Measurements from ENCODE around the gene STX4.

Gene STX4

DNA sequence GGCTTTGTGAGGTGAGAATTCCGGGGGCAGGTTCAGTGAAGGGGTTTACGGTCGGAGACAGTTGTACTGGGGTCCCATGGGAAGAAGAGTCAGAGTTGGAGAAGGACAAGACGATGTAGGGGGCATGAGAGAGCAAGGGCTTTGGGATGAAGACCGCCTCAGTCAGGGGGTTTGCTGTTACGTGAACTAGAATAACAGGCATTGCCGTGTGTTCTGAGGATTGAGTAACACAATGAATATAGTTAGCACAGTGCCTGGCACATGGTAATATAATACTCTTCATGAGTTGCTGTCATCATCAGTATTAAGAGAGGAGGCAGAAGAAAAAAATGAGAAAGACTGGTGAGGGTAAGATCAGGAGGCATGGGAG, 41.4 kb downstream of the STX4 start:
- peaks cover 33% of the 10 kb centered on the region; the same call in 1 of the 2 replicates for H3K36me3 ChIP-seq (ENCODE audit: insufficient read depth, low read length)
- TF ChIP-seq FOXP2 (optimal IDR thresholded peaks at IDR 0.05; ENCODE audit: control extremely low read depth, extremely low read length, insufficient read depth) (no peak), POLR2AphosphoS5 (IDR thresholded peaks at IDR 0.05; ENCODE audit: borderline replicate concordance, low read depth, low read length) (no peak), EZH2 (IDR thresholded peaks at IDR 0.05) (no peak)

DNA sequence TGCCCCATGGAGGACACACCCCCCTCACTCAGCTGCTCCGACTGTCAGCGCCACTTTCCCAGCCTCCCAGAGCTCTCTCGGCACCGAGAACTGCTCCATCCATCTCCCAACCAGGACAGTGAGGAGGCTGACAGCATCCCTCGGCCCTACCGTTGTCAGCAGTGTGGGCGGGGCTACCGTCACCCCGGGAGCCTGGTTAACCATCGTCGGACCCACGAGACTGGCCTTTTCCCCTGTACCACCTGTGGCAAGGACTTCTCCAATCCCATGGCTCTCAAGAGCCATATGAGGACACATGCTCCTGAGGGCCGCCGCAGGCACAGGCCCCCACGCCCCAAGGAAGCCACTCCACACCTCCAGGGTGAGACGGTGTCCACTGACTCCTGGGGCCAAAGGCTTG, 43.0 kb downstream of the STX4 start:
- TF ChIP-seq EZH2 (IDR thresholded peaks at IDR 0.05) (no peak), POLR2AphosphoS5 (IDR thresholded peaks at IDR 0.05; ENCODE audit: borderline replicate concordance, low read depth, low read length) (no peak), FOXP2 (optimal IDR thresholded peaks at IDR 0.05; ENCODE audit: control extremely low read depth, extremely low read length, insufficient read depth) (no peak)
- no peak for DNase-seq (ENCODE audit: low read depth, low spot score)
- H3K4me3 ChIP-seq: no peak overlapping the region
- H3K27ac ChIP-seq: no peak overlapping the region
- H3K9ac ChIP-seq (ENCODE audit: insufficient read length): no peak overlapping the region
- no peaks in the 10 kb centered on the region for H3K9me3 ChIP-seq (ENCODE audit: low read depth, low read length)
- H3K36me3 ChIP-seq (ENCODE audit: insufficient read depth, low read length): peaks cover 46% of the 10 kb centered on the region; the same call in 1 of the 2 replicates

More for the DNA sequence above, 41.4 kb downstream of the STX4 start:
- no peaks in the 10 kb centered on the region for H3K9me3 ChIP-seq (ENCODE audit: low read depth, low read length)
- H3K4me3 ChIP-seq: peak overlapping the region; percentile 96
- no peak for DNase-seq (ENCODE audit: low read depth, low spot score)
- H3K9ac ChIP-seq (ENCODE audit: insufficient read length): peak overlapping the region; percentile 89
- peak overlapping the region; percentile 86 for H3K27ac ChIP-seq

DNA sequence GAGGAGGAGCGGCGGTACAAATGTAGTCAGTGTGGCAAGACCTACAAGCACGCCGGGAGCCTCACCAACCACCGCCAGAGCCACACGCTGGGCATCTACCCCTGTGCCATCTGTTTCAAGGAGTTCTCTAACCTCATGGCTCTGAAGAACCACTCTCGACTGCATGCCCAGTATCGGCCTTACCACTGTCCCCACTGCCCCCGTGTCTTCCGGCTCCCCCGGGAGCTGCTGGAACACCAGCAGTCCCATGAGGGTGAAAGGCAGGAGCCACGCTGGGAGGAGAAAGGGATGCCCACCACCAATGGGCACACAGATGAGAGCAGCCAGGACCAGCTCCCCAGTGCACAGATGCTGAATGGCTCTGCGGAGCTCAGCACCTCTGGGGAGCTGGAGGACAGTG, 43.7 kb downstream of the STX4 start:
- no peak for TF ChIP-seq EZH2 (IDR thresholded peaks at IDR 0.05)
- TF ChIP-seq FOXP2 (optimal IDR thresholded peaks at IDR 0.05; ENCODE audit: control extremely low read depth, extremely low read length, insufficient read depth): no peak
- no peak for TF ChIP-seq POLR2AphosphoS5 (IDR thresholded peaks at IDR 0.05; ENCODE audit: borderline replicate concordance, low read depth, low read length)
- no peak overlapping the region for H3K4me3 ChIP-seq
- H3K9ac ChIP-seq (ENCODE audit: insufficient read length): no peak overlapping the region
- no peak overlapping the region for H3K27ac ChIP-seq
- no peaks in the 10 kb centered on the region for H3K9me3 ChIP-seq (ENCODE audit: low read depth, low read length)
- H3K36me3 ChIP-seq (ENCODE audit: insufficient read depth, low read length): peaks cover 46% of the 10 kb centered on the region; the same call in 1 of the 2 replicates
- DNase-seq (ENCODE audit: low read depth, low spot score): no peak

DNA sequence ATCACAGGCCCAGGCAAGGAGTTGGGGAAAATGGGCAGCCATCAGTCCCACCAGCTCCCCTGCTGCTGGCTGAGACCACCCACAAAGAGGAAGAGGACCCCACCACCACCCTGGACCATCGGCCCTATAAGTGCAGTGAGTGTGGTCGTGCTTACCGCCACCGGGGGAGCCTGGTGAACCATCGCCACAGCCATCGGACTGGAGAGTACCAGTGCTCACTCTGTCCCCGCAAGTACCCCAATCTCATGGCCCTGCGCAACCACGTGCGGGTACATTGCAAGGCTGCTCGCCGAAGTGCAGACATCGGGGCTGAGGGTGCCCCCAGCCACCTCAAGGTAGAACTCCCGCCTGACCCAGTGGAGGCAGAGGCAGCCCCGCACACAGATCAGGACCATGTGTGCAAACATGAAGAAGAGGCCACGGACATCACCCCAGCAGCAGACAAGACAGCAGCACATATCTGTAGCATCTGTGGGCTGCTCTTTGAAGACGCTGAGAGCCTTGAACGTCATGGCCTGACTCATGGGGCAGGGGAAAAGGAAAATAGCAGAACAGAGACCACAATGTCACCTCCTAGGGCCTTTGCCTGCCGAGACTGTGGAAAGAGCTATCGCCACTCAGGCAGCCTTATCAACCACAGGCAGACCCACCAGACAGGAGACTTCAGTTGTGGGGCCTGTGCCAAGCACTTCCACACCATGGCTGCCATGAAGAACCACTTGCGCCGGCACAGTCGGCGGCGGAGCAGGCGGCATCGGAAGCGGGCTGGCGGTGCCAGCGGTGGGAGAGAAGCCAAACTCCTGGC, 44.4 kb downstream of the STX4 start:
- Histone ChIP-seq H3K9ac (ENCODE audit: insufficient read length) (no peak overlapping the region), H3K36me3 (ENCODE audit: insufficient read depth, low read length) (peaks cover 46% of the 10 kb centered on the region; the same call in 1 of the 2 replicates), H3K27ac (no peak overlapping the region), H3K9me3 (ENCODE audit: low read depth, low read length) (no peaks in the 10 kb centered on the region), H3K4me3 (no peak overlapping the region)
- no peak for DNase-seq (ENCODE audit: low read depth, low spot score)
- TF ChIP-seq EZH2 (IDR thresholded peaks at IDR 0.05): no peak
- no peak for TF ChIP-seq POLR2AphosphoS5 (IDR thresholded peaks at IDR 0.05; ENCODE audit: borderline replicate concordance, low read depth, low read length)
- TF ChIP-seq FOXP2 (optimal IDR thresholded peaks at IDR 0.05; ENCODE audit: control extremely low read depth, extremely low read length, insufficient read depth): no peak

DNA sequence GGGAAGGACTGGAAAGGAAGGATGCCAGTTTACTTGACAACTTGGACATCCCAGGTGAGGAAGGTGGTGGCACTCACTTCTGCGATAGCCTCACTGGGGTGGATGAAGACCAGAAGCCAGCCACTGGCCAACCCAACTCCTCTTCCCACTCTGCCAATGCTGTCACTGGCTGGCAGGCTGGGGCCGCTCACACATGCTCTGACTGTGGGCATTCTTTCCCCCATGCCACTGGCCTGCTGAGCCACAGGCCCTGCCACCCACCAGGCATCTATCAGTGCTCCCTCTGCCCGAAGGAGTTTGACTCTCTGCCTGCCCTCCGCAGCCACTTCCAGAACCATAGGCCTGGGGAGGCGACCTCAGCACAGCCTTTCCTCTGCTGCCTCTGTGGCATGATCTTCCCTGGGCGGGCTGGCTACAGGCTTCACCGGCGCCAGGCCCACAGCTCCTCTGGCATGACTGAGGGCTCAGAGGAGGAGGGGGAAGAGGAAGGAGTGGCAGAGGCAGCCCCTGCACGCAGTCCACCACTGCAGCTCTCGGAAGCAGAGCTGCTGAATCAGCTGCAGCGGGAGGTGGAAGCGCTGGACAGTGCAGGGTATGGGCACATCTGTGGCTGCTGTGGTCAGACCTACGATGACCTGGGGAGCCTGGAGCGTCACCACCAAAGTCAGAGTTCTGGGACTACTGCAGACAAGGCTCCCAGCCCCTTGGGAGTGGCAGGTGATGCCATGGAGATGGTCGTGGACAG, 45.4 kb downstream of the STX4 start:
- TF ChIP-seq EZH2 (IDR thresholded peaks at IDR 0.05) (no peak), FOXP2 (optimal IDR thresholded peaks at IDR 0.05; ENCODE audit: control extremely low read depth, extremely low read length, insufficient read depth) (no peak), POLR2AphosphoS5 (IDR thresholded peaks at IDR 0.05; ENCODE audit: borderline replicate concordance, low read depth, low read length) (no peak)
- Histone ChIP-seq H3K27ac (no peak overlapping the region), H3K9ac (ENCODE audit: insufficient read length) (no peak overlapping the region), H3K9me3 (ENCODE audit: low read depth, low read length) (no peaks in the 10 kb centered on the region), H3K36me3 (ENCODE audit: insufficient read depth, low read length) (peaks cover 46% of the 10 kb centered on the region; the same call in 1 of the 2 replicates), H3K4me3 (no peak overlapping the region)
- DNase-seq (ENCODE audit: low read depth, low spot score): no peak

DNA sequence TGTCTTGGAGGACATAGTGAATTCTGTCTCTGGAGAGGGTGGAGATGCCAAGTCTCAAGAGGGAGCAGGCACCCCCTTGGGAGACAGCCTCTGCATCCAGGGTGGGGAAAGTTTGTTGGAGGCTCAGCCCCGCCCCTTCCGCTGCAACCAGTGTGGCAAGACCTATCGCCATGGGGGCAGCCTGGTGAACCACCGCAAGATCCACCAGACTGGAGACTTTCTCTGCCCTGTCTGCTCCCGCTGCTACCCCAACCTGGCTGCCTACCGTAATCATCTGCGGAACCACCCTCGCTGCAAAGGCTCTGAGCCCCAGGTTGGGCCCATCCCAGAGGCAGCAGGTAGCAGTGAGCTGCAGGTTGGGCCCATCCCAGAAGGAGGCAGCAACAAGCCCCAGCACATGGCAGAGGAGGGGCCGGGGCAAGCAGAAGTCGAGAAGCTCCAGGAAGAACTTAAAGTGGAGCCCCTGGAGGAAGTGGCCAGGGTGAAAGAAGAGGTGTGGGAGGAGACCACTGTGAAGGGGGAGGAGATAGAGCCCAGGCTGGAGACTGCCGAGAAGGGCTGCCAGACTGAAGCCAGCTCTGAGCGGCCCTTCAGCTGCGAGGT, 46.1 kb downstream of the STX4 start:
- H3K9me3 ChIP-seq (ENCODE audit: low read depth, low read length): no peaks in the 10 kb centered on the region
- no peak for TF ChIP-seq EZH2 (IDR thresholded peaks at IDR 0.05)
- TF ChIP-seq FOXP2 (optimal IDR thresholded peaks at IDR 0.05; ENCODE audit: control extremely low read depth, extremely low read length, insufficient read depth): no peak
- no peak for TF ChIP-seq POLR2AphosphoS5 (IDR thresholded peaks at IDR 0.05; ENCODE audit: borderline replicate concordance, low read depth, low read length)
- peaks cover 46% of the 10 kb centered on the region; the same call in 1 of the 2 replicates for H3K36me3 ChIP-seq (ENCODE audit: insufficient read depth, low read length)
- no peak overlapping the region for H3K4me3 ChIP-seq
- no peak for DNase-seq (ENCODE audit: low read depth, low spot score)
- no peak overlapping the region for H3K9ac ChIP-seq (ENCODE audit: insufficient read length)
- H3K27ac ChIP-seq: no peak overlapping the region

DNA sequence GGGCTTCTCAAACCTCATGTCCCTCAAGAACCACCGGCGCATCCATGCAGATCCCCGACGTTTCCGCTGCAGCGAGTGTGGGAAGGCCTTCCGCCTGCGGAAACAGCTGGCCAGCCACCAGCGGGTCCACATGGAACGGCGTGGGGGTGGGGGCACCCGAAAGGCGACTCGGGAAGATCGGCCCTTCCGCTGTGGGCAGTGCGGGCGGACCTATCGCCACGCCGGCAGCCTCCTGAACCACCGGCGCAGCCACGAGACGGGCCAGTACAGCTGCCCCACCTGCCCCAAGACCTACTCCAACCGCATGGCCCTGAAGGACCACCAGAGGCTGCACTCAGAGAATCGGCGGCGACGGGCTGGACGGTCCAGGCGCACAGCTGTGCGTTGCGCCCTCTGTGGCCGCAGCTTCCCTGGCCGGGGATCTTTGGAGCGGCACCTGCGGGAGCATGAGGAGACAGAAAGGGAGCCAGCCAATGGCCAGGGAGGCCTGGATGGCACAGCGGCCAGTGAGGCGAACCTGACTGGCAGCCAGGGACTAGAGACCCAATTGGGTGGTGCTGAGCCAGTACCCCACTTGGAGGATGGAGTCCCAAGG, 46.8 kb downstream of the STX4 start:
- Histone ChIP-seq H3K4me3 (no peak overlapping the region), H3K9me3 (ENCODE audit: low read depth, low read length) (no peaks in the 10 kb centered on the region), H3K27ac (no peak overlapping the region), H3K9ac (ENCODE audit: insufficient read length) (no peak overlapping the region), H3K36me3 (ENCODE audit: insufficient read depth, low read length) (peaks cover 46% of the 10 kb centered on the region; the same call in 1 of the 2 replicates)
- no peak for DNase-seq (ENCODE audit: low read depth, low spot score)
- TF ChIP-seq POLR2AphosphoS5 (IDR thresholded peaks at IDR 0.05; ENCODE audit: borderline replicate concordance, low read depth, low read length) (no peak), EZH2 (IDR thresholded peaks at IDR 0.05) (no peak), FOXP2 (optimal IDR thresholded peaks at IDR 0.05; ENCODE audit: control extremely low read depth, extremely low read length, insufficient read depth) (no peak)
